ENCODE results near the gene MAN1A1. TPM values are rescaled to one million over a fixed set of nuclear protein-coding genes. Genes with fewer than 3 reads are reported as not detected.
A peak's percentile ranks its signal among the peaks of the same experiment; 100 is the strongest.
"Not testable (repeated sequence)": the region's sequence is repeated elsewhere in the genome, so short reads cannot be mapped to it uniquely, and the experiment has no call there.

The MAN1A1 gene
- polyA plus RNA-seq, 1 donor: 23.8 TPM

DNA sequence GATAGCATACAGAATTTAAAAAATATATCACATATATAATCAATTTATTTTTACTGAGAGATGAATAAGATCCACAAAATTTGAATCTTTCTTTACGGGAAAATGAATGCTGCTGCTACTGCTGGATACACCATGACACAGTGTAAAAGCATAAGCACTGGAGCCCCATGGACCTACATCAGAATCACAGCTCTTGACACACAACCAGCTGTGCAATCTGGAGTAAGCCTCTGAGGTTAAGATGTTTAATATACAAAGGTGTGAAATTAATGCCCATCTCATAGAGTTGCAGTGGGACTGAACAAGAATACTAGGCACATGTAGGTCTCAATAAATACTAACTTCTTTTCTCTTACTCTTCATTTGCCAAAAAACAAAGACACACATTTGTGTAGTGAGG, 48.1 kb downstream of the MAN1A1 start:
- DNase-seq: no peak

DNA sequence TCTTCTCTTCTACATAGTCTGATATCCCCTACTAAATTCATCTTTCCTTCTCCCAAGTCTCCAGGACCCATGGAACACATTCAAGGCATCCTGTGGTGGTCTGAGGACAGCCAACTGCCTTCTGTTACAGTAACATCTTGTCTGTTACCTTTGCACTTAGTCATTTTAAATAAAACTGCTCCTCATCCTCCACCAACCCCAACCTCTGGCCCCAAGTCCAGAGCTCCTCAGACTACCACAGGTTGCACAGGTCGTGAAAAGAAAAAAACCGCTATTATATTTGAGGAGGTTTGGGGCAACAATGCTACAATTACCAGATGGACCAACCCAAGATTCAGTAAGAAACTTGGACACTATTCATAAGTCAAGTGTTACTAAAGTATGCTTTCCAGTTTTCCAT, 49.9 kb downstream of the MAN1A1 start:
- no peak for DNase-seq

DNA sequence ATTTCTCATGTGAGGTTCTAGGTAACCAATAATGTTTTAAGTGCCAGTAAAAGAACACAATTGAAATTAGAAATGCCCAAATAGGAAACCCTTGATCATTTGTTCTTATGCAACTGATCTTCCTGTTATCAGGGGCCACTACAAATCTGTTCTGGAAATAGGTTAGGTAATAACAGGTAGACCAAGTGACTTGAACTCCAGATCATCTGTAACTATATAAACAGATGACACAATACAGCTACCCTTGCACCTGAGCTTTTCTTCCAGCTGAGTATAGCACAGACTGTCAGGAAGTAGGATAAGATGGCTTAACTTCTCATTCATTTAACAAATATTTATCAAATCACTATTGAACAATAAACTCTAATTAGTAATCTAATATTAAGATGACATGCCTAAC, 52.5 kb downstream of the MAN1A1 start:
- no peak for DNase-seq

DNA sequence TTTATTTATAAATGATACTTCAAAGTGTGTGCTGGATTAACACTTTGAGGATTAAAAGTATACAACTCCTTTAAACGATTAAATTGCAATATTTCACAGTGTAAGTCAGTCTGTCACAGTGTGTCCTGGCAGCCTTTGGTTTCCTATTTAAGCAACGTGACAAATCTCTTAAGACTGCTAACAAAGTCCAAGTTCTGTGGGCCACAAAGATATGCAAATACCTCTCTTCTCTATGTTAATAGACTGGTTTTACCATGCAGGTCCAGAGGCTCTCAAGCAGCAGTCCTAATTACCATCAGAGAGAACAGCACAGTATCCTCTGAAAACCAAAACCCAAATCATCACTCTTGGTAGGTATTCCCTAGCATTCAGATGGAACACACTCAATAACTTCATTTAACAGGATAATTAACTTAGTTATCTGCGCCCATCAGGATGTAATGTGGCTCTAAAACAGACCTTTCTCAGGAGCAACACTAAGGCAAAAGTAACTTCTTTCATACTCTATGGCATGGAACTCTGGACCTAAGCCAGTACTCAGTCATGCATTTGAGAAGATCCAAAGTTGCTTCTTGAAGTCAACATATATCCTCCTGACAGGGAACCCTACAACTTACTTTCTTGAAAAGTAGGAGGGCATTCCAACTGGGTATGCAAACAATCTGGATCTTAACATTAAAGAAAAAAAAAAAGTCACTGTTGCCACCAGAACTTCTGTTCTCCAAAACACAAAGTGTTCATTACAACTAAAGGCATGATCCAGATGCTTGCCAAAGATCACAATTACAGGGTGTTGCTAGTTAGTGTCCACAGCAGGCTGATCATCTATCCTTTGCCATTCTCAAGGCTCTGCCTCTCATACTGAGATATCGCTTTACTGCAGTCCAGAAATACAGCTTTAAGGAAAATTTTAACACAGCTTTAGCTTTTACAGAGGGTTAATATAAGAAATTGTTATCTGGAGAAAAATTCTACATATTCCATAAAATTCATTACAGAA, 53.2 kb downstream of the MAN1A1 start:
- no peak for DNase-seq

DNA sequence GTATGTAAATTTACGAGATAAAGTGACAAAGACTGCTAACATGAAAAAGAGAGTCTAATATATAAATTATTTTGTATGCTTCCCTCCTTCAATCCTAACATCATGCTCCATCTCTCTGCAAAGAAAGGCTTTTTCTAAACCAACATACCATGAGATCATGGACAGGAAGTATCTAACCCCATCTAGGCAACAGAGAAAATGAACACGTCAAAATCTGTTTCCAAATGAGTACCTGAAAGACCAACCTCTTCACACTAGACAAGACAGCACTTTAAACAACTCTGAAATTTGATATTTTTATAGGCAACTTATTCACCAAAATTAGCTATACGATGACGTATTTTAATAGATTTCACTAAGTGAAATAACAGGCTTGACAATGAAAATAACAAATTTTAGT, 54.6 kb downstream of the MAN1A1 start:
- DNase-seq: no peak

DNA sequence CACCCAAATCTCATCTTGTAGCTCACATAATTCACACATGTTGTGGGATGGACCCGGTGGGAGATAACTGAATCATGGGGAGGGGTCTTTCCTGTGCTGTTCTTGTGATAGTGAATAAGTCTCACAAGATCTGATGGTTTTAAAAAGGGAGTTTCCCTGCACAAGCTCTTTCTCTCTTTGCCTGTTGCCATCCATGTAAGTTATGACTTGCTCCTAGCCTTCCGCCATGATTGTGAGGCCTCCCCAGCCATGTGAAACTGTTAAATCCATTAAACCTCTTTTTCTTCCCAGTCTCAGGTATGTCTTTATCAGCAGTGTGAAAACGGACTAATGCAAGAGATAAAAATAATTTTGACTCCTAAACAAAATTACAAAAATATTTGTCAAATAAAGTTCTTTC, 58.5 kb downstream of the MAN1A1 start:
- not testable (repeated sequence) for DNase-seq

DNA sequence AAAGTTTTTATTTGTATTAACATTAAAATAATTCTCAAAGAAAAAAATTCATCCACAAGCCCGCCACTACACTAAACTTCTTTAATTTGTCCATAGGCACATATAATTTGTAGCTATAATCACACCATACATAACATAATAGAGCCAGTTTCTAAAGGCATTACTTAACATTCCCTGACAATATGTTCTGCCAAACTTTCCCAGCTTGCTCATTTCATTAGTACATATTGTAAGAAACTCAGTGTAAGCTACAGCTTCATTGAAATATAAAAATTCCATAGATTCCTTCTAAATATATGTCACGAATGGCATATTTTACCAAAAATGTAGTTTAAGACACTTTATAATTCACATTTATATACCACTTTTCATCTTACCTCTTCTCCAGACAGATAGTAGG, 59.3 kb downstream of the MAN1A1 start:
- no peak for DNase-seq

DNA sequence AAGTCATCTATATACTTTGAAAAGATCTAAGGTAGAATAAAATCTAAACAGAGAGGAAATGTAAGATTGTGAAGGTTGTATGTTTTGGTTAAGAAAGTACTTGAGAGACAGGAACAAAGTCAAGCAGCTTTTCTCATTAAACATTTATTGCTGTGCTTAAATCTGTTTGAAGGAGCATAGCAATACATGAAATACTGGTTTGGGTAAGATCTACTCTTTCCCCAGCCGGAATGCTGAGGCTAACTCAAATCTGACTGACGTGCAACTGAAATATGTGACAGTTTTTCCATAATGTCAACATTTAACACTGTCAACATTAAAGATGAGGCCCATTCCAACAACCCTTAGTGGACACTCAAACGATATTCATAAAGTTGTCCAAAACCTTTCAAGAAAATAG, 59.9 kb downstream of the MAN1A1 start:
- DNase-seq: no peak

DNA sequence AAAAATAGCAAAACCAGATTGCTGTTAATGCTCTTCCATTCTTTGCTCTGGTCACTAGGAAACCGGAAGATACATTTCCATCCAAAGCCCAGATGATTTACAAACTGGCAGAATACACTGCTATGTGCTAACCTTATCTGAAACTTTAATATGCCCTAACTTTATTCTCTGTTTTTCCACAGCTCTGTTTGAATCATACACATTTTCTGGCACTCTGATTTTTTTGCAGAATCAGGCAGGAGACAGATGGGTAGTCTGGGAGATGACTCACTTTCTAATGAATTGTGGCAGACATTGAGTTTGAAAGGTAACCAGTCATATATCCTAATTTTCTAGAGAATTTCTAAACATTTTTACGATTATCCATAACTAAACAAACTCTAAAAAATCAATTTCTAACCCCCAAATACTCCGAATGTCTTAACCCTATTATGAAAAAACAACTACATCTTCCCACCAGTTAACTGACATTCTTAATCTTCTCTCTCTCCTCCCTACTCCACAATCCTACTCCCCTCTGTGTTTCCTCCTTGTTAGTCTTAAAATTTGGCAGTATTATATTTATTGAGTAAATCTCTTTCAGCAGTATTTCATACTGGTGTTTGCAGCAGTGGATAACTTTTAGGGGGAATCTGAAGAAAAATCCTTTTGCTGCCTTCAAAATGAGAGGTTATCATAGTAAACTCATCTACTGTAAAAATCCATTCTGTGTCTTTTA, 63.5 kb downstream of the MAN1A1 start:
- DNase-seq: no peak

DNA sequence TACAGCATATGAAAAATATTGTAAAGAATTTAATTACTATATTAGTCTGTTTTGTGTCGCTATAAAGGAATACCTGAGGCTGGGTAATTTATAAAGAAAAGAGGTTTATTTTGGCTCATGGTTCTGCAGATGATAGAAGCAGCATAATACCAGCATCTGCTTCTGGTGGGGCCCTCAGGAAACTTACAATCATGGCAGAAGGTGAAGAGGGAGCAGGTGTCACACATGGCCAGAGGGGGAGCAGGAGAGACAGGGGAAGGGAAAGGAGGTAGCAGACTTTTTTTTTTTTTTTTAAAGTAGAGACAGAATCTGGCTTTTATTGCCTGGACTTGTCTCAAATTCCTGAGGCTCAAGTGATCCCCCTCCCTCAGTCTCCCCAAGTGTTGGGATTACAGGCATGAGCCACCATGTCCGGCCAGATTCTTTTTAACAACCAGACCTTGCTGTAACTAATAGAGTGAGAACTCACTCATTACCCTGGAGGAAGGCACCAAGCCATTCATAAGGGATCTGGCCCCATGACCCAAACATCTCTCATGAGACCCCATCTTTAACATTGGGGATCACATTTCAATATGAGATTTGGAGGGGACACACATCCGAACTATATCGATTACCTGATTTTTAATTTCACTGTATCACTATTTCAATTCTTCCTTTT, 64.6 kb downstream of the MAN1A1 start:
- DNase-seq: no peak

DNA sequence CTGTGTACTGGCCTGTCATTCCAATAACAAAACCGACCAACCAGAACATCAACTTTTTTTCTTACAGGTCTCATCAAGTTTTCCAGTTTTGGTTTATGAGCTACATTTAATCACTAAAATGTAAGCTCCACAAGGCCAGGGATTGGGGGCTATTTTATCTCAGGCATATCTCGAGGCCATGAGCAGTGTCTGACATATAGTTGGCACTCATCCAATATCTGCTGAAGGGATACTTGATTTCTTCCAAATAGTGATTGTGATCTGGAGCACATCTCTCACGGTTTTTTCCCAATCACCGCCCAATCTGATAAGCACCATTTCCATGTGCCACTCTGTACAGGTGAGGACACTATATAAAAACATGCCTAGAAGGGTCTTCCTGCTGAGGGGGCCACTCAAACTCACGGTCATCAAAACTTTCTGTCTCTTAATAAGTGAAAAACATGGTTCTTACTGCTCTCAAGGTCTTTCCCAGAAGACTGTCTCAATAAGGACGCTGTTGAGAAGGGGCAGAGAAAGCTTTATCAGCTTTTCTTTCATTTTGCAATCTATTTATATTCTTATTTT, 65.5 kb downstream of the MAN1A1 start:
- DNase-seq: no peak

DNA sequence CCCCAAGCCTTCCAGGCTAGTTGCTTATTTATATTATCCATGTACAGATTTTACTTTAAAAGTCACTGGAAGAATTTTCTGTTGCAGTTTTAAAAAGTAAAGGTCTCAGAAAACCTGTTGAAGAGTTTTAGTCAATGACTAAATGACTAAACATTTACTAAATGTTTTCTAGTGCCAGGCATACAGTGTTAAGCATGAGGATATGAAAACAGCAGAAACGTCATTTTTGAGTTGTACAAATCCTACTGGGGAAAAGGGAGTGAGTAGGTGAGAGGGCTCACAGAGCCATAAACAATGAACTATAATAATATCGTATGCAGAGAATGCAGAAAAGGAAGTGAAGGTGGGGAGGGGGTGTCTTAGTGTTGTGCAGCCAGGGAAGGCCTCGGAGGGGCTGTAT, 66.3 kb downstream of the MAN1A1 start:
- DNase-seq: no peak

DNA sequence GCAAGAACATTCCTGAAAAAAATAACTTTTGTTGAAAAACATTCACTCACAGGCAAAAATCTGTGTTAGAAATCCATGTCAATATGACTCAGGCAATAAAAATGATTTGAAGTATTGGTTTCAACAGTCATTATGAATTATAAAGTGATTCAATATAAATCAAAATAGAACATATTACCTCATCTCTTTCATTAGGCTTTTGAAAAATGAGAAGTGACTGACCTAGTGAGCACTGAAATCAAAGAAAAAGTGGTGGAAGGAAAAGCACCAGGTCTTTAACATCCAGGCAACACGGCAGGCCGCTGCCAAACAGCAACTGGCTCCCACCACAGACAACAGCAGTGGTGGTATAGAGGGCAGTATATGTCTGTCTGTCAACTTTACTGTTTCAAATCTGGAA, 68.9 kb downstream of the MAN1A1 start:
- DNase-seq: no peak

DNA sequence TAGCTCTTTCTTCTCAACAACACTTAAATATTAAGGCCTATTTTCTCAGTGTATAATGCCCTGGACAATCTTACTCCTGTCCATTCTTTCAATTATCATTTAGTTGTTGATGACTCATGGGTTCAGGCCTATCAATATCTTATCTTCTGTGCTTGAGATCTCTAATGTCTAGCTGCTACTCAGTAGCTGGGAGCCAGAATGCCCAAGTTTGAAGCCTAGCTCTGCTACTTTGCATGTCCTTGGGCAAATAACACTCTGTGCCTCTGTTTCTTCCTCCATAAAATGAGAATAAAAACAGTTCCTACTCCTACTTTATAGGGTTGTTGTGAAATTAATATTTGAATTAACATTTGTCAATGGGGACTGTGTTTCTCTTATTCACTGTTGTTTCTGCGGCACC, 69.5 kb downstream of the MAN1A1 start:
- DNase-seq: no peak

DNA sequence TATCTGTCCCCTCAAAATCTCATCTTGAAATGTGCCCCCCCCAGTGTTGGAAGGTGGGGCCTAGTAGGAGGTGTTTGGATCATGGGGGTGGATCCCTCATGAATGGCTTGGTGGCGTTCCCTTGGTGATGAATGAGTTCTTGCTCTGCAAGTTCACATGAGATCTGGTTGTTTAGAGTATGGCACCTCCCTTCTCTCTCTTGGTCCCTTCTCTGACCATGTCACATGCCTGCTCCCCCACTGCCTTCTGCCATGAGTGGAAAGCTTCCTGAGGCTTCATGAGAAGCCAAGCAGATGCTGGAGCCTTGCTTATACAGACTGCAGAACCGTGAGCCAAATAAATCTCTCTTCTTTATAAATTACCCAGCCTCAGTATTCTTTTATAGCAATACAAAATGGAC, 70.9 kb downstream of the MAN1A1 start:
- no peak for DNase-seq

DNA sequence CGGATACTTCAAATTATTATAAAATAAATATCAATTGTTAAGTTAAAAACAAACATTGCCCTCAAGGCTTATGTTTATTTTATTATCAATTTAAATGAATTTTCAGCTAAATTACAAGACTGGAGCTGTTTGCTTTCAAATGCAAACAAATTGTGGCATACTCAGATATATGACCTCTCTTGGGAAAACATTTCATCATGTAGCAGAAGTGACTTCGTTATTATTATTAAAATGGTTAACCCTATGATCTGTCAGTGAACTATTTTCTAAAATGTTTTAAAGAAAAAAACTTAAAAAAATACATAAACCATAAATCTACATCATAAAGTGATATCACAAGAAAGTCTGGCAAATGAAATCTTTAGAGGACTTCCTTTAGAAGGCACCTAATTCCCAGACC, 72.5 kb downstream of the MAN1A1 start:
- no peak for DNase-seq

DNA sequence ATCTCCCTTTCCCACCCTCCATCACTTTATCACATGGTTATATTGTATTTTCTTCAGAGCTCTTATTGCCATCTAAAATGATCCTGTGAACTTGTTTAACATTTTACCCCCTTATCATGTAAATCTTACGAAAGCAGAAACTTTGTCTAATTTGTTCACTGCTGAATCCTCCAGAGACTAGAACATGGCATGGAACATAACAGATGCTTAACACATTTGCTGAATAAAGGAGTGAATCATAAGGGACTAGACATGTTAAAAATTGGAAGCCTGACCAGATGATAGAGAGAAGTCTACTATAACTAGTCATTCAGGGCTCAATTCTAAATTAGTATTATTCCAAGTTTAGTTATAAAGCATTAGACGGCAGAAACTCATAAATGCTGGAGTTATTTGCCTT, 73.3 kb downstream of the MAN1A1 start:
- DNase-seq: no peak

DNA sequence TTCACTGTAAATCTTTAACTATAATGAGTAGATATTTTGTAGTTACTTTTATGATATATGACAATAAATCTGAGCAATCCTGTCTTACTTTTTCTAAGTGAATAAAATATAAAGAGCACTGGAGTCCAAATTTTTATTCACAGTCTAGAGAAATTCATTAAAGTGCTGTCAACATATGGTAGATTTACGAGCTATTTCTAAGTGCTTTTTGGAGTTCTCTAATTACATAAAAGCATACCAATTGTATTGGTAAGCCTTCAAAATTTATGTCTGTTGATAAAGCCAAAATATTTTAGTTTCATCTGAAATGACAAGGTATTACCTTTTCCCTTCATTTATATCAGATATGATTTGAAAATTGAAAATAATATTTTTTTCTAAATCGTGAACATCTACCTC, 75.4 kb downstream of the MAN1A1 start:
- DNase-seq: no peak

DNA sequence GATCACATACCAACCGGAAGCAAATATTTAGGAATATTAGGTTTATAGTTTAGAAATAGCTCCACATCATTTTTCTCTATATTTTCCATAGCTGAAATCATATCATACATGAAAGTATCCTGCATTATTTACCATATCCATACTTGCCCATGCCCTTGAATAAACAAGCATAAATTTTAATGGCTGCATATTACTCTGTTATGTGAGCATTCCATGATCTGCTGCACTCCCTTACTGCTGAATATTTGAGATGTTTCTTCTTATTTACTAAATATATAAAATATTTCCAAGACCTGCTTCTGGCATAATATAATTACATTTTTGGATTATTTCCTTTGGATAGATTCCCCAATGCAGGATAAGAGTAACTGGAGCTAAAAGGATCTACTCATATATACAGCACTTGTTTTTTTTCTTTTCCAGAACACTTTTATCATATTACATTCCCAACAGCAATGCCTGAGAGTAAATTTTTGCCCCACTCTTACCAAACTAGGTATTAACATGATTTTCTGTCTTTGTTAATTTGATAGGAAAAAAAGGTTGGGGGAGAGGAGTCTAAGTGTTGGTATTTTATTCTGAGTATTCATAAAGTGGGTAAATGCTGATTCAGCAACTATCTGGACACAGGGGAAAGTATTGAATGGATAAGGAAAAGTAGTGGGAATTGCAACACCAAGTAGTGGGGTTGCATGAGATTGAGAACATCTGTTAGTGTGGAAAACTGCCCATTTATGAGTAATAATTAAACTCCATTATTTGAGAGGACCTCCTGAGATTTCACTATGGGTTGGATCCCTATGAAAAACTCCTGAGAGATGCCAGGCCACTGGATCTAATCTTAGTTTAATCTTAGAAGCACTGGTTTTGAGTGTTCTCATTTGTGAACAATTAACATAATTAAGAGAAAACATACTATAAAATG, 76.0 kb downstream of the MAN1A1 start:
- peak; percentile 11 for DNase-seq

DNA sequence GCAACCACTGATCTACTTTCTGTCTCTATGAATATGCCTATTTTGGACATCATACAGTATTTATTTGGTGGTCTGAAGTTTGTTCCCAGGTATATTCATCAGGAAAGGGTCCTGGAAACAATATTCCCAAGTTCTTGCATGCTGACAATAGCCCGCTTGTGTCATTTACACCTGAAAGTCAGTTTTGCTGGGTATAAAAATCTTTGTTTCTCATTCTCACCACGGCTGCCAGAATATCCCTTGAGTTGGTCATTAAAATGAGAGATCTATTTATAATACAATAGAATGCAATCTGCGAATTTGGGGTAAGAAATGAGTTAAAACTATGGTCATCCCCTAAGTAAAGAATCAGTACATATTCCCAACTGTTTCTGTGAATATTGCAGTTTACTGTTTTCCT, 79.0 kb downstream of the MAN1A1 start:
- DNase-seq: no peak

DNA sequence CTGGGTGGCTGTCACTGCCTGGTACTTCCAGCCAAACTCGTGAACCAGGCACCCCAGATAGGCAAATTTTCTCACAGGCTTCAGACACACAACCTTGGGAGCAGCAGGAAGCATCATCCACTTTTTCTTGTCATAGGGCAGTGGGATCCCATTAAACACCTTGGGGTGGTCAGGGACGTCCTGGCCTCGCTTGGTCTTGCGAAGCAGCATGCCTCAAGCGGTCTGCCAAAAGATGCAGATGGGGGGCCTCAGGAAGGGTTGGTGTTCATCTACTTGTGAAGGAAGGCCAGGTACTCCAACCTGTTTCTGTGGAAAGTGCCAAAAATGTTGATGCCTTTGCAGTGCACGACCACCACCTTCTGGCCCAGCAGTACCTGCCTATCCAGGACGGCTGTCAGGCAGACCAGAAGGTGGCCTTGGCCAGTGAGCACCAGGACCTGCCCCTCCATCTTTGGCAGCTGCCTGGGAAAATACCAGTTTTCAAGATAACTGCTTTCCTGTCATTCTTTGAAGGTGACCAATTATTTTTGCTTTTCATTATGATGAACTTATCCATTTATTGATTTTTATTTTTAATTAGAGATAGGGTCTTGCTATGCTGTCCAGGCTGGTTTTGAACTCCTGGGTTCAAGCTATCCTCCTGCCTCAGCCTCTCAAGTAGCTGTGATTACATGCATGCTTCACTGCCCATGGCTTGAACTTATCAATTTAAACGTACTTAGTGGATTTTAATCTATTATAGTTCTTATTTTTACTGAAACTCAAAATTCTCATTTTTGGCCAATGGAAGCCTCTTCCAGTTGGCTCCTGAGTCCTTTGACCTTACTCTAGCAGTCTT, 80.1 kb downstream of the MAN1A1 start:
- no peak for DNase-seq

Data from hindlimb muscle (tissue), 1 donor.